Heart left ventricle (tissue), 16 donors: ENCODE data around the gene CRMP1. TPM values are rescaled to one million over a fixed set of nuclear protein-coding genes. Genes with fewer than 3 reads are reported as not detected.
A peak's percentile ranks its signal among the peaks of the same experiment; 100 is the strongest.

Source experiments
- ATAC-seq, 4 donors: fragments of 200-7000 bp; cut with Tn5 transposase; one replicate each; pipeline ENCODE4 v1.9.1; 2020 to 2022; ENCODE audit warnings: moderate library complexity in 4 of 4, mild to moderate bottlenecking in 3 of 4, moderate number of reproducible peaks in 1 of 4
- DNase-seq, 5 donors: peaks; one replicate each; pipeline ENCODE4 v3.0.0-alpha.2; 2020
- H3K27ac ChIP-seq, 12 donors: fragments of 200-600 bp; sonication (generic) in 4 of 12; one replicate each; pipeline versions ENCODE4 v1.5.0 to v1.8.0; 2016 to 2022; ENCODE audit warnings: mild to moderate bottlenecking in 2 of 12
- H3K27me3 ChIP-seq, 9 donors: fragments of 200-600 bp; sonication (generic) in 2 of 9; one replicate each; pipeline versions ENCODE4 v1.5.1 to v1.8.0; 2016 to 2022; ENCODE audit warnings: mild to moderate bottlenecking in 3 of 9
- H3K36me3 ChIP-seq, 9 donors: fragments of 200-600 bp; sonication (generic) in 2 of 9; one replicate each; pipeline versions ENCODE4 v1.5.0 to v1.8.0; 2018 to 2022; ENCODE audit warnings: mild to moderate bottlenecking in 2 of 9
- H3K4me1 ChIP-seq, 12 donors: fragments of 200-600 bp; sonication (generic) in 4 of 12; one replicate each; pipeline versions ENCODE4 v1.5.0 to v1.8.0; 2016 to 2022; ENCODE audit warnings: mild to moderate bottlenecking in 3 of 12
- H3K4me3 ChIP-seq, 12 donors: fragments of 200-600 bp; sonication (generic) in 4 of 12; one replicate each; pipeline versions ENCODE4 v1.5.0 to v1.8.0; 2017 to 2022; ENCODE audit warnings: mild to moderate bottlenecking in 9 of 12, moderate library complexity in 4 of 12
- H3K9me3 ChIP-seq, 12 donors: fragments of 200-600 bp; sonication (generic) in 4 of 12; one replicate each; pipeline versions ENCODE4 v1.5.0 to v1.8.0; 2016 to 2022; ENCODE audit warnings: mild to moderate bottlenecking in 1 of 12
- POLR2A ChIP-seq, 2 donors: fragments of 450-650 bp; IDR thresholded peaks; one replicate each; pipeline ENCODE4 v1.6.1; 2017; ENCODE audit warnings: antibody characterized with exemption in 2 of 2, mild to moderate bottlenecking in 2 of 2, moderate library complexity in 2 of 2
- WGBS, 4 donors: extraction: QIAGEN DNeasy Blood & Tissue Kit in 2 of 4; methylation state at CpG; one replicate each; pipeline versions ENCODE4 v1.1.5 to v1.1.7; 2013 to 2018; 5-methylcytosine and 5-hydroxymethylcytosine counted together
- intact Hi-C, 10 donors: fragments of 100-400 bp; cut with DNase I; formaldehyde crosslinking; loops; one replicate each; pipeline versions ENCODE4 v1.11.1 to v1.14.2; 2022
- polyA plus RNA-seq, 2 donors: library from polyadenylated mRNA; stranded (reverse); fragments of 200-250 nt; gene quantifications; one replicate each; pipeline ENCODE4 v1.2.3, GENCODE V29; 2013
- total RNA-seq, 9 donors: library from RNA; depleted of rRNA in 2 of 9; stranded (reverse); fragments of >200 nt in 2 of 9; fragmentation: NEBNext Ultra II Directional in 3 of 9; extraction: Animal tissue kit (Norgen Biotek cat#: 25700) in 3 of 9; gene quantifications; one replicate each; pipeline versions ENCODE4 v1.1.0 to v1.2.4, GENCODE V29; 2016 to 2023
- TF ChIP-seq, protein P1 (sequence below), 12 donors: fragments of 200-600 bp; sonication (generic) in 4 of 12; IDR thresholded peaks; one replicate each; pipeline versions ENCODE4 v1.5.0 to v1.8.0; 2018 to 2022; ENCODE audit warnings: antibody characterized with exemption in 12 of 12, mild to moderate bottlenecking in 5 of 12
- donor health status: ischemic (EF 13 %, LVEDD 7.1; RV severe dilation, severe dysfunction).
- donor health status: healthy with polysubstance abuse.
- donor health status: DM: no; HTN: yes; CAD: no.
- donor health status: DM: no; HTN: no; CAD: no.
- donor health status: ischemic (EF 25% LVEDD 6.9; RV normal size, moderate dysfunction).
- donor health status: ischemic (EF 25% LVEDD 5.7; RV mildly dilated, moderate dysfunction).
- donor health status: healthy.
- donor health status: DM: yes; HTN: yes; CAD: no.
- donor health status: ischemic (EF 35%, LVEDD 5.7; RV mildly dilated, moderate dysfunction).
- donor health status: nonischemic (EF 11% LVEDD 7.7; RV severe dilation, severe dysfunction).
- donor health status: DM: yes; HTN: yes; CAD: no.
- donor health status: PGD.
- donor health status: ischemic (EF 29% LVEDD 5.4; RV normal size, mild dysfunction).
- donor health status: nonischemic (EF 23%, LVEDD 6.1; RV moderate dilation, normal function).

Gene CRMP1
- total and polyA plus RNA-seq, 11 donors: 0.34 to 2.4 (median 0.93) TPM

GRCh38 chr4:5890063-5890727, 2.7 kb downstream of the CRMP1 start:
- 1% methylated on average over 19 to 41 of the region's 41 CpGs for WGBS, 4 donors

GRCh38 chr4:5889002-5889696, 3.7 kb downstream of the CRMP1 start:
- peak overlapping the region in 3 of 12 donors; percentile 53 to 63 (median 55) for H3K4me3 ChIP-seq
- H3K36me3 ChIP-seq: no peaks in the 10 kb centered on the region
- H3K27me3 ChIP-seq: peaks cover 51 to 77% (median 68%) of the 10 kb centered on the region in 9 donors
- H3K9me3 ChIP-seq: no peaks in the 10 kb centered on the region
- TF ChIP-seq POLR2A (IDR thresholded peaks at IDR 0.05): no peak
- TF ChIP-seq, protein P1, sequence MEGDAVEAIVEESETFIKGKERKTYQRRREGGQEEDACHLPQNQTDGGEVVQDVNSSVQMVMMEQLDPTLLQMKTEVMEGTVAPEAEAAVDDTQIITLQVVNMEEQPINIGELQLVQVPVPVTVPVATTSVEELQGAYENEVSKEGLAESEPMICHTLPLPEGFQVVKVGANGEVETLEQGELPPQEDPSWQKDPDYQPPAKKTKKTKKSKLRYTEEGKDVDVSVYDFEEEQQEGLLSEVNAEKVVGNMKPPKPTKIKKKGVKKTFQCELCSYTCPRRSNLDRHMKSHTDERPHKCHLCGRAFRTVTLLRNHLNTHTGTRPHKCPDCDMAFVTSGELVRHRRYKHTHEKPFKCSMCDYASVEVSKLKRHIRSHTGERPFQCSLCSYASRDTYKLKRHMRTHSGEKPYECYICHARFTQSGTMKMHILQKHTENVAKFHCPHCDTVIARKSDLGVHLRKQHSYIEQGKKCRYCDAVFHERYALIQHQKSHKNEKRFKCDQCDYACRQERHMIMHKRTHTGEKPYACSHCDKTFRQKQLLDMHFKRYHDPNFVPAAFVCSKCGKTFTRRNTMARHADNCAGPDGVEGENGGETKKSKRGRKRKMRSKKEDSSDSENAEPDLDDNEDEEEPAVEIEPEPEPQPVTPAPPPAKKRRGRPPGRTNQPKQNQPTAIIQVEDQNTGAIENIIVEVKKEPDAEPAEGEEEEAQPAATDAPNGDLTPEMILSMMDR (IDR thresholded peaks at IDR 0.05): no peak
- H3K4me1 ChIP-seq: peaks cover 0 to 44% (median 14%) of the 10 kb centered on the region in 12 donors
- DNase-seq (no peak), ATAC-seq (no peak)
- intact Hi-C loops: no loop called here
- 21 to 26% (median 23%) methylated on average over 7 to 8 of the region's 8 CpGs for WGBS, 4 donors
- no peak overlapping the region for H3K27ac ChIP-seq

More at GRCh38 chr4:5890063-5890727, 2.7 kb downstream of the CRMP1 start:
- TF ChIP-seq, protein P1 (IDR thresholded peaks at IDR 0.05): no peak
- TF ChIP-seq POLR2A (IDR thresholded peaks at IDR 0.05): no peak
- intact Hi-C loops: no loop called here
- peak in 1 of 4 donors; percentile 18 for ATAC-seq
- Histone ChIP-seq H3K36me3 (no peaks in the 10 kb centered on the region), H3K27ac (no peak overlapping the region), H3K27me3 (peaks cover 59 to 88% (median 71%) of the 10 kb centered on the region in 9 donors), H3K9me3 (no peaks in the 10 kb centered on the region), H3K4me3 (peak overlapping the region in 8 of 12 donors; percentile 2 to 46 (median 27)), H3K4me1 (peaks cover 0 to 44% (median 14%) of the 10 kb centered on the region in 12 donors)
- peak in 1 of 5 donors; percentile 28 for DNase-seq

- no peaks in the 10 kb centered on the region for H3K9me3 ChIP-seq
- peak overlapping the region; percentile 37 to 63 (median 54) for H3K4me3 ChIP-seq
- H3K27me3 ChIP-seq: peaks cover 44 to 70% (median 60%) of the 10 kb centered on the region in 9 donors
- no peaks in the 10 kb centered on the region for H3K36me3 ChIP-seq
- H3K27ac ChIP-seq: no peak overlapping the region
- 1 to 2% (median 1%) methylated on average over 33 to 81 of the region's 81 CpGs for WGBS, 4 donors
- intact Hi-C loops: no loop called here
- peak in 1 of 4 donors; percentile 19 for ATAC-seq
- DNase-seq: peak in 1 of 5 donors; percentile 24
- TF ChIP-seq POLR2A (IDR thresholded peaks at IDR 0.05): no peak
- TF ChIP-seq, protein P1 (IDR thresholded peaks at IDR 0.05): no peak
- H3K4me1 ChIP-seq: peaks cover 0 to 44% (median 14%) of the 10 kb centered on the region in 12 donors
Observed at GRCh38 chr4:5888222-5889001, 4.5 kb downstream of the CRMP1 start.
